Bronchial epithelial cell (primary cell): ENCODE data around the gene CCDC138. TPM values are rescaled to one million over a fixed set of nuclear protein-coding genes. Genes with fewer than 3 reads are reported as not detected.

Experiments
- DNase-seq: peaks from one replicate; pipeline ENCODE4 v3.0.0-alpha.2; 2010; ENCODE audit warnings: low read depth
- FAIRE-seq: peaks from 2 replicates; lab custom pipeline; 2011; peaks lifted over from hg19 to GRCh38; lab: Jason Lieb, UNC
- H3K27me3 ChIP-seq: 2 replicates; pipeline ENCODE4 v1.5.1; 2011; ENCODE audit warnings: low read length; ENCODE audit not compliant: control insufficient read depth, insufficient read depth
- H3K36me3 ChIP-seq: 2 replicates; pipeline ENCODE4 v1.5.1; 2011; ENCODE audit warnings: low read length; ENCODE audit not compliant: control insufficient read depth, insufficient read depth
- H3K4me3 ChIP-seq: 2 replicates; pipeline ENCODE4 v1.5.1; 2011; ENCODE audit warnings: mild to moderate bottlenecking, low read depth, low read length, control low read depth
- CTCF ChIP-seq: IDR thresholded peaks from 2 replicates; pipeline ENCODE4 v1.5.1; 2011; ENCODE audit warnings: mild to moderate bottlenecking, moderate library complexity, low read length, control low read depth, inconsistent platforms; ENCODE audit not compliant: insufficient read depth, severe bottlenecking
- total RNA-seq: library from RNA; depleted of rRNA; stranded (reverse); fragments of >200 nt; gene quantifications from 2 replicates; pipeline ENCODE4 v1.2.1, GENCODE V29; 2014

The CCDC138 gene
- total RNA-seq, 1 donor from 2014 or later, result 3.4 TPM

DNA sequence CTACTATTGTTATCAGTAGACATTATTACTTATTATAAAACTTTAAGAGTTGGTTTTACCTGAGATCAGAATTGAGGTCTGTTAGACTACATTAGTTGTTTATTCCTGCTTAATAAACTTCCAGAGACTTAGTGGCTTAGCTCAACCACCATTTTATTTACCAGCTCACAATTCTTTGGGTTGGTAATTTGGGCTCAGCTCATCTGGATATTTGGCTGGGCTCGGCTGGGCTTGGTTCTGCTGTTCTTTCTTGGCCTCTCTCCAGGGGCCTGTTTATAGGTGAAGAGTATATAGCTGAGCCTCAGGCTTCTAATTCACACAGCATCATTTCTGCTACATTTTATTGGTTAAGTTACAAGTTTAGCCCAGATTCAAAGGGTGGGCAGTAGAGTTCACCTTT, 67.9 kb downstream of the CCDC138 start:
- no peak for DNase-seq
- Histone ChIP-seq H3K27me3 (no peaks in the 10 kb centered on the region), H3K4me3 (no peak overlapping the region), H3K36me3 (no peaks in the 10 kb centered on the region)
- no peak for FAIRE-seq
- no peak for TF ChIP-seq CTCF

DNA sequence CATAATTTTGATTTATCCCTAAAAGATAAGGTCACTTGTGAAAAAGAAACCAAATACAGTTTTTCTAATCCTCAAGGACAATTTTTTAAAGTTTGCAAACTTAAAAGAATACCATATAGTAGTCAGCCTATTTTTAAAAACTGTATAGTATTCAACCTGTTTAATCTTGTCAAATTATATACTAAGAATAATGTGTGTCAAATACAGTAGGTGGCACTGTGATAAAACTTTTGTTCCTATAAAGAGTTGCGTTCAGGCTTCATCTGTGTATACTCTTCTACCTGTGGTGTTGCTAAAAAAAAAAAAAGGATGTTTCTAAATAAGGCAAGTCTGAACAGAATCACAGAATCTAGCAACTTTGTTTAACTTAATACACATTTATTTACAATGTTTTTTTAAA, 68.6 kb downstream of the CCDC138 start:
- DNase-seq, result peak; percentile 70
- Histone ChIP-seq H3K36me3 (no peaks in the 10 kb centered on the region), H3K27me3 (no peaks in the 10 kb centered on the region), H3K4me3 (no peak overlapping the region)
- peak; percentile 6 for TF ChIP-seq CTCF
- no peak for FAIRE-seq

GRCh38 chr2:108858894-108859293, 72.3 kb downstream of the CCDC138 start:
- Histone ChIP-seq H3K4me3 (no peak overlapping the region), H3K27me3 (no peaks in the 10 kb centered on the region), H3K36me3 (no peaks in the 10 kb centered on the region)
- DNase-seq, result peak; percentile 61
- no peak for FAIRE-seq
- TF ChIP-seq CTCF, result no peak

GRCh38 chr2:108866041-108866440, 79.5 kb downstream of the CCDC138 start:
- no peak for DNase-seq
- peak; percentile 47 for FAIRE-seq
- Histone ChIP-seq H3K4me3 (no peak overlapping the region), H3K36me3 (no peaks in the 10 kb centered on the region), H3K27me3 (no peaks in the 10 kb centered on the region)
- TF ChIP-seq CTCF, result no peak

DNA sequence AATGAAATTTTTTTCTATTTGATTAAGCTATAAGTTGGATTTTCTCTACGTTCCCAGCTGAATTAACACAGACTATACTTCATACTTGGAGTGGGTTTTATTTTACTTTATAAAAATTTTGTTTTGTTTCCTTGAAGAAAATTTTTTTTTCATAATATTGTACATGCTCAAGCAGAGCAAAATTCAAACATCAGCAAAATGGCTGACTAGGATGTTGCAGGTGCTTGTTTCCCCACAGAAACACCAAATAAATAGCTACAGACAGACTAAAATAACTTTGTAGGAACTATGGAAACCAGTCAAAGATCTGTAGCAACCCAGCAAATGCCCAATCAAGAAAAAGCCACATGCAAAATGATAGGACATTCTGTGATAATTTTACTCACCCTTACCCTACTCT, 82.3 kb downstream of the CCDC138 start:
- FAIRE-seq (no peak), DNase-seq (no peak)
- Histone ChIP-seq H3K27me3 (no peaks in the 10 kb centered on the region), H3K4me3 (no peak overlapping the region), H3K36me3 (no peaks in the 10 kb centered on the region)
- TF ChIP-seq CTCF, result no peak

GRCh38 chr2:108869542-108869941, 83.0 kb downstream of the CCDC138 start:
- no peak for TF ChIP-seq CTCF
- no peaks in the 10 kb centered on the region for H3K36me3 ChIP-seq
- H3K27me3 ChIP-seq, result no peaks in the 10 kb centered on the region
- DNase-seq (peak; percentile 83), FAIRE-seq (no peak)
- H3K4me3 ChIP-seq, result no peak overlapping the region
